Sigmoid colon (tissue), 7 donors: ENCODE data around the gene PRCD. TPM values are rescaled to one million over a fixed set of nuclear protein-coding genes. Genes with fewer than 3 reads are reported as not detected.

Experiments used
- DNase-seq: peaks from one replicate; pipeline ENCODE4 v3.0.0-alpha.2; 2019
- H3K27ac ChIP-seq, 4 donors: fragments of 200-600 bp; sonication (generic); one replicate each; pipeline ENCODE4 v1.5.1; 2016 to 2019; ENCODE audit warnings: mild to moderate bottlenecking in 1 of 4
- H3K27me3 ChIP-seq, 3 donors: fragments of 200-600 bp; sonication (generic); one replicate each; pipeline ENCODE4 v1.5.1; 2019; ENCODE audit warnings: mild to moderate bottlenecking in 1 of 3
- H3K36me3 ChIP-seq, 4 donors: fragments of 200-600 bp; sonication (generic); one replicate each; pipeline ENCODE4 v1.5.1; 2016 to 2019
- H3K4me1 ChIP-seq, 4 donors: fragments of 200-600 bp; sonication (generic); one replicate each; pipeline ENCODE4 v1.5.1; 2017 to 2019
- H3K4me3 ChIP-seq, 4 donors: fragments of 200-600 bp; sonication (generic); one replicate each; pipeline ENCODE4 v1.5.1; 2017 to 2019; ENCODE audit warnings: mild to moderate bottlenecking in 2 of 4, moderate library complexity in 1 of 4
- H3K9me3 ChIP-seq, 4 donors: fragments of 200-600 bp in 3 of 4; sonication (generic) in 3 of 4; one replicate each; pipeline versions ENCODE4 v1.5.1 to v1.6.1; 2013 to 2019
- EP300 ChIP-seq, 4 donors: sonication (generic); formaldehyde crosslinking; IDR thresholded peaks; one replicate each; pipeline ENCODE4 v1.6.1; 2017; ENCODE audit warnings: antibody characterized with exemption in 4 of 4
- POLR2A ChIP-seq, 2 donors: fragments of 450-650 bp; IDR thresholded peaks; one replicate each; pipeline ENCODE4 v1.6.1; 2016; ENCODE audit warnings: antibody characterized with exemption in 2 of 2, mild to moderate bottlenecking in 2 of 2, moderate library complexity in 2 of 2
- POLR2AphosphoS5 ChIP-seq, 4 donors: sonication (generic); formaldehyde crosslinking; IDR thresholded peaks; one replicate each; pipeline ENCODE4 v1.6.1; 2017; ENCODE audit warnings: antibody characterized with exemption in 4 of 4
- WGBS, 2 donors: extraction: QIAGEN DNeasy Blood & Tissue Kit; methylation state at CpG; one replicate each; pipeline ENCODE4 v1.1.7; 2013; 5-methylcytosine and 5-hydroxymethylcytosine counted together
- intact Hi-C: fragments of 100-400 bp; cut with DNase I; formaldehyde crosslinking; loops from one replicate; pipeline ENCODE4 v1.15.1; 2023
- polyA plus RNA-seq, 3 donors: library from polyadenylated mRNA; stranded (reverse); fragments of 200-250 nt; gene quantifications; one replicate each; pipeline ENCODE4 v1.2.3, GENCODE V29; 2013
- total RNA-seq, 4 donors: library from RNA; depleted of rRNA; stranded (reverse); fragments of >200 nt; gene quantifications; one replicate each; pipeline ENCODE4 v1.1.0, GENCODE V29; 2016
- TF ChIP-seq, protein P1 (sequence below), 4 experiments: fragments of 450-650 bp in 3 of 4; fragments of 200-600 bp in 1 of 4; IDR thresholded peaks; one replicate each; pipeline ENCODE4 v1.5.1; 2016 to 2019; ENCODE audit warnings: antibody characterized with exemption in 4 of 4, mild to moderate bottlenecking in 3 of 4, moderate library complexity in 2 of 4
- donor health status: healthy with polysubstance abuse.
- donor health status: Bipolar disorder and iron deficiency.
- donor health status: healthy.

Gene PRCD
- total and polyA plus RNA-seq, 7 donors = 1.1 to 7.1 (median 5.3) TPM; not detected in 1

DNA sequence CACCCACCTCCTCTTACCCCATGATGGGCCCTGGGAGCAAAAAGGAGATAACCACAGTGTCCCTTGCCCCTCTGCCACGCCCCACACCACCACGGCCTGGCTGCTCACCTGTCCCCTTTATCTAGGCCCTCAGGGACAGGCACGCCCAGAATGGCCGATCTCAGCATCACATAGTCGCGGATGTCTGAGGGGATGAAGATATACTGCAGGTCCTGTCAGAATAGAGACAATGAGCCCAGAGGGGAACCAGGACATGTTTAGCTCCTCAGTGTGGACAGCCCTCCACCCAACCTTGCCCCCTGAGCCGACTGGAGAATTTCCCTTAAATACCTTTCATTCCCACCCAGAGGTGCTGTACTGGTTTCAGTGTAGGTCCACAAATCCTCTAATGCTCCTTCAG is 30.6 kb downstream of the PRCD start:
- H3K36me3 ChIP-seq = peaks cover 0 to 11% (median 0%) of the 10 kb centered on the region in 4 donors
- DNase-seq = no peak
- H3K9me3 ChIP-seq = no peaks in the 10 kb centered on the region
- no peak overlapping the region for H3K4me3 ChIP-seq
- no peaks in the 10 kb centered on the region for H3K4me1 ChIP-seq
- H3K27me3 ChIP-seq = no peaks in the 10 kb centered on the region
- TF ChIP-seq POLR2AphosphoS5 (IDR thresholded peaks at IDR 0.05) (no peak), EP300 (IDR thresholded peaks at IDR 0.05) (no peak), POLR2A (IDR thresholded peaks at IDR 0.05) (no peak)
- TF ChIP-seq, protein P1, sequence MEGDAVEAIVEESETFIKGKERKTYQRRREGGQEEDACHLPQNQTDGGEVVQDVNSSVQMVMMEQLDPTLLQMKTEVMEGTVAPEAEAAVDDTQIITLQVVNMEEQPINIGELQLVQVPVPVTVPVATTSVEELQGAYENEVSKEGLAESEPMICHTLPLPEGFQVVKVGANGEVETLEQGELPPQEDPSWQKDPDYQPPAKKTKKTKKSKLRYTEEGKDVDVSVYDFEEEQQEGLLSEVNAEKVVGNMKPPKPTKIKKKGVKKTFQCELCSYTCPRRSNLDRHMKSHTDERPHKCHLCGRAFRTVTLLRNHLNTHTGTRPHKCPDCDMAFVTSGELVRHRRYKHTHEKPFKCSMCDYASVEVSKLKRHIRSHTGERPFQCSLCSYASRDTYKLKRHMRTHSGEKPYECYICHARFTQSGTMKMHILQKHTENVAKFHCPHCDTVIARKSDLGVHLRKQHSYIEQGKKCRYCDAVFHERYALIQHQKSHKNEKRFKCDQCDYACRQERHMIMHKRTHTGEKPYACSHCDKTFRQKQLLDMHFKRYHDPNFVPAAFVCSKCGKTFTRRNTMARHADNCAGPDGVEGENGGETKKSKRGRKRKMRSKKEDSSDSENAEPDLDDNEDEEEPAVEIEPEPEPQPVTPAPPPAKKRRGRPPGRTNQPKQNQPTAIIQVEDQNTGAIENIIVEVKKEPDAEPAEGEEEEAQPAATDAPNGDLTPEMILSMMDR (IDR thresholded peaks at IDR 0.05) = no peak
- 82 to 92% methylated on average over 7 of the region's 7 CpGs for WGBS, 2 donors
- peak overlapping the region in 2 of 4 donors; percentile 23 to 32 for H3K27ac ChIP-seq
- intact Hi-C loops = no loop called here

DNA sequence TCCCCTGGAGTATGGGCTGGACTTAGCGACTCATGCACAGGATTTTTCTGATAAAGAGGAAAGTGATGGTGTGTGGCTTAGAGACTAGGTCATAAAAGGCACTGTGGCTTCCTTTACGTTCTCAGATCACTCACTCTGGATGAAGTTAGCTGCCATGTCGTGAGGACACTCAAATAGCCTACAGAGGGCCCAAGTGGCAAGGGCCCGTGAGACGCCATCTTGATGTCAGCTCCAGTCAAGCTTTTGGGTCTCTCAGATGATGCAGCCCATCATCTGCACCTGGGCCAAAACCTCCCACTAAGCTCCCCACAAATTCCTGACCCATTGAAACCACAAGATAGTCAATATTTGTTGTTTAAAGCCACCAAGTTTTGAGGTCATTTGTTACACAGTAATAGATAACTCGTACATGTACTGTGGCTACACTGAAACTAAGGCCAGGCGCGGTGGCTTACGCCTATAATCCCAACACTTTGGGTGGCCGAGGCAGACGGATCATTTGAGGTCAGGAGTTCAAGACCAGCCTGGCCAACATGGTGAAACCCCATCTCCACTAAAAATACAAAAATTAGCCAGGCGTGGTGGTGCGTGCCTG is 31.1 kb downstream of the PRCD start:
- TF ChIP-seq, protein P1 (IDR thresholded peaks at IDR 0.05) = no peak
- TF ChIP-seq POLR2AphosphoS5 (IDR thresholded peaks at IDR 0.05) = no peak
- TF ChIP-seq EP300 (IDR thresholded peaks at IDR 0.05) = no peak
- no peak for TF ChIP-seq POLR2A (IDR thresholded peaks at IDR 0.05)
- WGBS, 2 donors = 93 to 95% methylated on average over 13 of the region's 13 CpGs
- Histone ChIP-seq H3K9me3 (no peaks in the 10 kb centered on the region), H3K27ac (no peak overlapping the region), H3K27me3 (no peaks in the 10 kb centered on the region), H3K4me3 (no peak overlapping the region), H3K4me1 (no peaks in the 10 kb centered on the region), H3K36me3 (peaks cover 0 to 6% (median 0%) of the 10 kb centered on the region in 4 donors)
- intact Hi-C loops = no loop called here
- DNase-seq = no peak

DNA sequence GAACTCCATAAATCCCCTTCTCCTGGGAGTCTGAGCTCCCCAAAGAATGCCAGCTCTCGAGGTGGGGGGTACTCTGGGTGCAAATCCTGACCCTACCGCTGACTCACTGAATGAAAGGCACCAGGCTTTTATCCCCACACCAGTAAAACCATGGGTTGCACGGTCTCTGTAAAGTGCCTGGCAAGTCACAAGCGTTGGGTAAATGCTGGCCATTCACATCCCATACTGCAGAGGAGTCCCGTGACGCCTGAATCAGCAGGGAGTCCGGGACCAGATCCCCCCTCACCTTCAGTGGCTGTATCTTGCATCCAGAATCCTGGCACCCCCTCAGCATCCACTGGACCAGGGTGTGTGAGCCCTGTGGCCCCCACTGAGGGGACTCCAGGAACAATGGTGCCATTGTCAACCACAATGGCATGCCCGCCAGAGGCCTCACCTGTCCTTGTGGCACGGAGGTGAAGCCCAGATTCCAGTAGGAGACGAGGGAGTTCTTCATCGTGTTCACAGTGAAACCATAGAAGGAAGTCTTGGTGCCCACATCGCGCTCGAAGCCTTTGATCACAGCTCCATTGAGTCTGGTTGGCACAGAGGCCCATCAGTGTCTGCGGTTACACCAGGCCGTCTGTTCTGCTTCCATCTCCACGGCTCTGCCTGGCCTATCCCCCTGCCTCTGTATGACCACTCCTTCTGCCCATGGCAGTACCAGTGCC is 32.5 kb downstream of the PRCD start:
- H3K4me3 ChIP-seq = no peak overlapping the region
- no peak for DNase-seq
- no peaks in the 10 kb centered on the region for H3K4me1 ChIP-seq
- WGBS, 2 donors = 91% methylated on average over 17 of the region's 17 CpGs
- H3K27me3 ChIP-seq = no peaks in the 10 kb centered on the region
- intact Hi-C loops = no loop called here
- H3K9me3 ChIP-seq = no peaks in the 10 kb centered on the region
- TF ChIP-seq EP300 (IDR thresholded peaks at IDR 0.05) (no peak), POLR2AphosphoS5 (IDR thresholded peaks at IDR 0.05) (no peak), POLR2A (IDR thresholded peaks at IDR 0.05) (no peak)
- TF ChIP-seq, protein P1 (IDR thresholded peaks at IDR 0.05) = no peak
- H3K36me3 ChIP-seq = no peaks in the 10 kb centered on the region
- peak overlapping the region in 1 of 4 donors; percentile 19 for H3K27ac ChIP-seq

DNA sequence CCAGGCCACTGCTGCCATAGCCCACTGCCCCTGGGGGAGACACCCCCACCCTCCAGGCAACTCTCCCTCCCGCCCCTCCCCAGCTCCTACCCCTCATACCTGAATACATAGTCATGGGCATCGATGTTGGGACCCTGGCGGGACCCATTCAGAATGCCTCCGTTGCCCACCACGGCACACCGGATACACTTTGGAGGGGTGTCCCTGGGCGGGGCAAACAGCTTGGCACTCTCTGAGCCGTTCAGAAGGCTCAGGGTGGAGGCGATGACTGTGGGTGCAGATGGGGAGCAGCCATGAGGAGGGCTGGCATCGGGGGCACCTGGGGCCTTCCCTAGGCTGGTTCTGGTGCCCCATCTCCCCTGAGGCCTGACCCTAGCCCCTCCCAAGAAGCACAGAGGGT is 33.3 kb downstream of the PRCD start:
- Histone ChIP-seq H3K27ac (peak overlapping the region in 1 of 4 donors; percentile 19), H3K27me3 (no peaks in the 10 kb centered on the region), H3K9me3 (no peaks in the 10 kb centered on the region), H3K4me3 (no peak overlapping the region), H3K4me1 (no peaks in the 10 kb centered on the region), H3K36me3 (no peaks in the 10 kb centered on the region)
- DNase-seq = no peak
- TF ChIP-seq POLR2A (IDR thresholded peaks at IDR 0.05) (no peak), POLR2AphosphoS5 (IDR thresholded peaks at IDR 0.05) (no peak), EP300 (IDR thresholded peaks at IDR 0.05) (no peak)
- TF ChIP-seq, protein P1 (IDR thresholded peaks at IDR 0.05) = no peak
- intact Hi-C loops = no loop called here
- 92% methylated on average over 10 of the region's 10 CpGs for WGBS, 2 donors
